Uterus (tissue), 2 donors: ENCODE results near the gene PDE10A.

Experiments used
- POLR2A ChIP-seq, 2 donors: fragments of 450-650 bp; IDR thresholded peaks; one replicate each; pipeline ENCODE4 v1.6.1; 2016; ENCODE audit warnings: antibody characterized with exemption in 2 of 2, mild to moderate bottlenecking in 1 of 2, moderate library complexity in 1 of 2
- TF ChIP-seq, protein P1 (sequence below), 4 experiments: fragments of 200-600 bp in 2 of 4; fragments of 450-650 bp in 2 of 4; sonication (generic) in 2 of 4; IDR thresholded peaks; one replicate each; pipeline ENCODE4 v1.5.1; 2016 to 2019; ENCODE audit warnings: antibody characterized with exemption in 4 of 4, mild to moderate bottlenecking in 2 of 4, moderate library complexity in 1 of 4

DNA sequence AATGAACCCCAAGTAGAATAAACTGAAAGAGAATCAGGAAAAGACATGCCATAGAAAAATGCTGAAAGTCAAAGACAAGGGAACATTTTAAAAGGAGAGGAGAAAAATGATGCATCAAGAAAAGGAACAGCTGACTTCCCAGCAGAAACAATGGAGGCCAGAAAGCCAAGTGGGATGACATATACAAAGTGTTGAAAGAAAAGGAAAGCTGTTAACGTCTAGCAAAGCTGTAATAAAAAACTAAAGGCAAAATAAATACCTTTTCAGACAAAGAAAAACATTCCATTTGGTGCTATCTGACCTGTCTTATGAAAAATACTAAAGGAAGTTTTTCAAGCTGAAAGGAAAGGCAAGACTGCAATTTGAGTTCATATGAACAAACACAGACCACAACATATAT, 34.1 kb upstream of the PDE10A start:
- TF ChIP-seq, protein P1, sequence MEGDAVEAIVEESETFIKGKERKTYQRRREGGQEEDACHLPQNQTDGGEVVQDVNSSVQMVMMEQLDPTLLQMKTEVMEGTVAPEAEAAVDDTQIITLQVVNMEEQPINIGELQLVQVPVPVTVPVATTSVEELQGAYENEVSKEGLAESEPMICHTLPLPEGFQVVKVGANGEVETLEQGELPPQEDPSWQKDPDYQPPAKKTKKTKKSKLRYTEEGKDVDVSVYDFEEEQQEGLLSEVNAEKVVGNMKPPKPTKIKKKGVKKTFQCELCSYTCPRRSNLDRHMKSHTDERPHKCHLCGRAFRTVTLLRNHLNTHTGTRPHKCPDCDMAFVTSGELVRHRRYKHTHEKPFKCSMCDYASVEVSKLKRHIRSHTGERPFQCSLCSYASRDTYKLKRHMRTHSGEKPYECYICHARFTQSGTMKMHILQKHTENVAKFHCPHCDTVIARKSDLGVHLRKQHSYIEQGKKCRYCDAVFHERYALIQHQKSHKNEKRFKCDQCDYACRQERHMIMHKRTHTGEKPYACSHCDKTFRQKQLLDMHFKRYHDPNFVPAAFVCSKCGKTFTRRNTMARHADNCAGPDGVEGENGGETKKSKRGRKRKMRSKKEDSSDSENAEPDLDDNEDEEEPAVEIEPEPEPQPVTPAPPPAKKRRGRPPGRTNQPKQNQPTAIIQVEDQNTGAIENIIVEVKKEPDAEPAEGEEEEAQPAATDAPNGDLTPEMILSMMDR (IDR thresholded peaks at IDR 0.05): no peak
- no peak for TF ChIP-seq POLR2A (IDR thresholded peaks at IDR 0.05)
